HG03025 (cell line): ENCODE data around the gene EPB41L2.
"Not testable (repeated sequence)": the region's sequence is repeated elsewhere in the genome, so short reads cannot be mapped to it uniquely, and the experiment has no call there.

Source experiments
- ATAC-seq: cut with Tn5 transposase; IDR thresholded peaks from one replicate; pipeline ENCODE4 v1.9.1; 2021; ENCODE audit warnings: mild to moderate bottlenecking, moderate library complexity; ENCODE audit not compliant: unreplicated experiment, low FRiP score

Gene EPB41L2

DNA sequence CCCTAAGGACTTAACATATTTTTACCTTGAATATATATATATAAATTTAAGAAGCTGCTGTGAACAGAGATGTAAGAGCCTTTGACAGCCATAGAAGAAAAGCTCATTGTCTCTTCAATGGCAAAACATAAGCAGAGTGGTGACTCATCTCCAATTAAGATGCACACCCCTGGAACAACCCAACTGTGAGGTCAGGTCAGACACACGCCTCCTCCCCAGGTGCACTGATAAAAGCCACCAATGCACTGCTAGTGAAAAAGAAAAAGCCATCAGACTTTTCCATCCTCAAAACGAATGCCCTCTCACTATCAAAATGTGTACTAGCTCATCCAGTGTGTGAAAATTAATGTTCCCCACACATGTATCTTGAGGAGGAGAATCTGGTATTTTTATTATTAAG is 135.7 kb downstream of the EPB41L2 start:
- ATAC-seq: no peak

GRCh38 chr6:130923350-130923749 is 139.7 kb downstream of the EPB41L2 start:
- no peak for ATAC-seq

GRCh38 chr6:130922922-130923321 is 140.1 kb downstream of the EPB41L2 start:
- ATAC-seq: no peak

DNA sequence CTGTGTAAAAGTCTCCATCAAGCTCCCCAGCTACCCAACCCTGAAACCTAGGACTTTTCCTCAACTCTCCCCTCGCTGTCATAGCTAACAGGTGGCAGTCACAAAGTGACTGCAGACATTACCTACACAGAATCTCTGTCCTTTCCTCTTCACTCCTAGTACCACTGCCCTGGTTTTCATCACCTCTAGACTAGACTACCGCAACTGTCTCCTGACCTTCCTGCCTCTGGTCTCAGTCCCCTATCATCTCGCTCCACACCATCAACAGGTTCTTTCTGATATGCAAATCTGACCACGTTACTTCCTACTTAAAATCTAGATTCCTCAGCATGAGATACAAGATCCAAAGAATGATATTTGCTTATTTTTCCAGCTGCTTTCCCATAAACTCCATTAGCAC is 142.1 kb downstream of the EPB41L2 start:
- no peak for ATAC-seq

DNA sequence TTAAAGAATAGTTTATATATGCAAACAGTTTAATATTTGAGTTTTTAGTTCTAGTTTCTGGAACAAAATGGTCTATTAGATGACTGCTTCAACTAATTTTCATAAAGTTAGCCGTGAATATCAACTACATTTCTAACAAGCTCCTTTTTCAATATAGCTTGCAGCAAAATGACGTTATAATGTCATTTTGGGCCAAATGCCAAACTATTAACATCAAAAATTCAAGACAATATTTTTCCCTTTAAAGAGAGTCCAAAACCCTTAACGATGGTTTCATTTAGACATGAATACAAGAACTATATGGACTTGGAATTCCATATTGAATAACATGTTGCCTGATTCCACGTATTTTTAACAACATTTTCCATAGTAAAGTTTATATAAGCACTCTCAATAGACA is 144.9 kb downstream of the EPB41L2 start:
- ATAC-seq: no peak

DNA sequence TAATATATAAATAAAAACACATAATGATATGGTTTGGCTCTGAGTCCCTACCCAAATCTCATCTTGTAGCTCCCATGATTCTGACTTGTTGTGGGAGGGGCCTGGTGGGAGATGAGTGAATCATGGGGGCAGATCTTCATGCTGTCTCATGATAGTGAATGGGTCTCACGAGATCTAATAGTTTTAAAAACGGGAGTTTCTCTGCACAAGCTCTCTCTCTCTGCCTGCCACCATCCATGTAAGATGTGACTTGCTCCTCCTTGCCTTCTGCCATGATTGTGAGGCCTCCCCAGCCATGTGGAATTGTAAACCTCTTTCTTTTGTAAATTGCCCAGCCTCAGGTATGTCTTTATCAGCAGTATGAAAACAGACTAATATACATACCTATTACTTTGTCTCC is 147.4 kb downstream of the EPB41L2 start:
- ATAC-seq: not testable (repeated sequence)

DNA sequence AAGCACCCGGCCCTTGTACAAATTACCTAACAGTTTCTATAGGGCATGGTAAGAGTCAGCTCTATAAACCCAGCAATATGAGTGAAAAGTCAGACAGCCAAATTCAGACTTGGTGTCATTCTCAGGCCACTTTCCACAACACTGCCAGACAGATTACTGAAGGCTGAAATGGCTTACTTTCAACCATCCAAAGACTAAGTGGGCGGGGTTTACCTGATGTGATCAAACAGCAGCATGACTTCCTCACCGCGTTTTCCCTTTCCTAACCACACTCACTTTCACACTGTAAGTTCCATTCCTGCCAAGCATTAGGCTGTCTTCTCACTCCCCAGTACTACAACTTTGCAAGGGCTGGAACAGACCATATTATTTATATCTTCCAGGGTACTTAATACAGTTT is 149.9 kb downstream of the EPB41L2 start:
- ATAC-seq: no peak

DNA sequence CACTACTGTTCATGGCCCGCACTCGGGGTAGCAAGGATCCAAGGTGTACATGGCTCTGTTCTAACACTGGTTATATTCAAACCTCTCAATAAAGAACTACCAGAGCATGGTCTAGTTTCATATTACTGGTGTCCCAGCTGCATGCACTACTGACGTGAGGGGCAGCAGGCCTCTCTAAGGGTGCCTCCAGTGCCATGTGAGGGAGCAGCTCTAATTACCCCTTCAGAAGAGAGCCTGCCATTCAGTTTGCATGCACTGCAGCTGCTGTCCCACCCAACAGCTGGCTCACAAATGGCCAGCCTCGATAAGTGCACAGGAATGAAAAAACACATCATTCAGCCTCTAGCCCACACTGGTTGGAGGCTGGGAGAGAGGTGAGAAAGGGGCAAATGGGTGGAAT is 150.6 kb downstream of the EPB41L2 start:
- ATAC-seq: no peak

DNA sequence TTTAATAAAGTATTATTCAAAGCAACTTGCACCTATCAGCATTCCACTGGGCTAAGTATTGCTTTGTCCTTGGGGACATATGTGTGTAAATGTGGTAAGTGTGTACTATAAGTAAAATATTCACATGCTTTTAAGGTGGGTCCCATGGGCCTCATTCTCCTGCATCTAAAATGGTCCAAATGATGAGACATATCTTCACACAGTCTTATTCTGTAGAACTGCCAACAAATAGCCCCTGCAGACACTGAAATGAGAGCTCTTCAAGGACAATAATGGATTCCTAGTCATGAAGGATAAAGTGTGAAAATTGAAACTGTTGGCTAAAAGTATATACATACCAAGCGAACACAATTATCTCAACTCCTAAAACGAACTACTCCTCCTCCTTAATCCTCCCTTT is 154.1 kb downstream of the EPB41L2 start:
- ATAC-seq: no peak

DNA sequence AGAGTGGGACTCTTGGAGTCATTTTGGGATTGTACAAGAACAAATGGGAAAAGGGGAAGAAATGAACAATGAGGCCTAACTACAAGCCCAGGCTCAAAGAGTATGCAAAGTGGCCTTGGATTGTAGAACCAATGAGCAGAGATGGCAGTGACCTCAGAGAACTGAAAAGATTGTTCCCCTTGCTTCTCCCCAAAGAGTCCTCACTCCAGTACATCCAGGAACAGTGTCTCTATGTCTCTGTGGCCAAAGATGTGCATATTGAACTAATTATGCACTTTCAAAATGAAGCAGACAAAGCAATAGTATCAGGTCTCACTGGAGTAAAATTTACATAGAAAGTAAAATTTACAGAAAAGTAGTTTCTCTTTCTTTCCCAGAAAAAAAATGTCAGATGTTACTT is 154.9 kb downstream of the EPB41L2 start:
- ATAC-seq: no peak

DNA sequence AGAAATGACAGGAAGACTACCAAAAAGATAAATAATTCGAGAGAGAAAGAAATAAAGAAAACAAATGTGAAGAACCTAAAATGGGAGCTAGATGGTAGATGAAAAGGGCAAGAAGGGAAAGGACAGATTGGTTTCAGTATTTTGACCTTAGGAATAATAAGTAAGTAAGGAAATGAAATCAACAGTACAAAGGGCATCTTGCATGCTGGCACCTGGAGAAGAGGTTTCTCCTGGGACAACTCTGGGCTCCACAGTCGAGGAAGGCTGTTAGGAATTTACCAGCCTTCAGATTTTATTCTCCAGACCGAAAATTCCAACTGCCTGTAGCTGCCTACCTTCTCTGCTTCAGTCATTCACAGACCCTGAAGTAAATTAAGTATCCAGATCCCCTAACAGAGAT is 155.4 kb downstream of the EPB41L2 start:
- ATAC-seq: no peak

- no peak for ATAC-seq
Observed at GRCh38 chr6:130906736-130907381, 156.2 kb downstream of the EPB41L2 start.

DNA sequence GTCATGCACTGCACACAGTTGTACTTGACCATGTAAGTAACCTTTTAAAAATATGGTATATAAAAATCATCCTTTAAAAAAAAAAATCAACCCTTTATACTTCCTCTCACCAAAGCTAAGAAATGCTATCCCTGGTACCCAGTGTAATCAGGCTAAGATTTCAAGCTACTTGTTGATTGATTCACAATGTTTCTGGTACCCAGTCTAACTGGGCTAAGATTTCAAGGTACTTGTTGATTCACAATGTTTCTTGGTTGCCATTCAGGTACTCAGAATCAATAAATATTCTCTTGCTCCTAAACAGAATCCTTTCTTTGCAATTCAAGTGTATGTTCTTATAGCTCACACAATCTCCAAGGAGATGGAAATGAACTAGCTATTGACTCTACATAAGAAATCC is 159.4 kb downstream of the EPB41L2 start:
- ATAC-seq: no peak

- ATAC-seq: no peak
Observed at GRCh38 chr6:130903007-130903406, 160.0 kb downstream of the EPB41L2 start.

DNA sequence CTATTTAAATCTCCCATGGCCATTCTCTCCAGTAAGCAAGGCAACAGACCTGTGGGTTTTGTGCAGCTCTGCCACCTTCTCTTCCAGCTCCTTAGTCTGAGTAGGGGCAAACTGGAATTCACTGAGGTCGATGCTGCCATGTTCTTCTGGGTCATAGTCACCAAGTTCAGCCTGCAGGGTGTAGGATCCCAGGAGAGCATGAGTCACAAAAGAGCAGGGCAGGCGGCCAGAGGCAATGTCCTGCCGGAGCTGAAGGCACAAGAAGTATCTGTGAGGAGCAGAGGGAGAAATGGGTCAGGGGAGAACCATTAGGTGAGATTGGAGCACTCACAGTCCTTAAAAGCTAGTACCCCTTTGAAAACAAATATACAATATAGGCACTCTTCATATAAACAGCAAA is 162.1 kb downstream of the EPB41L2 start:
- no peak for ATAC-seq

DNA sequence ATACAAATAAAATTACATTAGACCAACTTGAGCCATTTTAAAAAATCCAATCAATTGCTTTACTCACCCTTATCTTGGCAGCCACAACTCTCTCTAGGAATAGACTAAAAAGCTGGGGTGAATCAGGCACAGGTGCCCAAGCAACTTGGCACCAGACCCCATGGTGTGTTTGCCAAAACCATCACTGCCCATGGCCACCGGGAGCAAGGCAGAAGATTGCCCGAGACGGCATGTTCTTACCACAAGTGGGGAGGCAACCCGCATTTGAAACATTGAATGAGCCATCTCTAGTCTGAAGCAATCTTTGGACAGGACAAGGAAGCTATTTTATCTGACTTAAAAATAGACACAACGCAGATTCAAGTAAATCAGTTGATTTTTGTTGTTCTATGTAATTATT is 166.8 kb downstream of the EPB41L2 start:
- no peak for ATAC-seq

GRCh38 chr6:130895516-130895915 is 167.5 kb downstream of the EPB41L2 start:
- no peak for ATAC-seq

- no peak for ATAC-seq
Observed at GRCh38 chr6:130893766-130894165, 169.3 kb downstream of the EPB41L2 start.

DNA sequence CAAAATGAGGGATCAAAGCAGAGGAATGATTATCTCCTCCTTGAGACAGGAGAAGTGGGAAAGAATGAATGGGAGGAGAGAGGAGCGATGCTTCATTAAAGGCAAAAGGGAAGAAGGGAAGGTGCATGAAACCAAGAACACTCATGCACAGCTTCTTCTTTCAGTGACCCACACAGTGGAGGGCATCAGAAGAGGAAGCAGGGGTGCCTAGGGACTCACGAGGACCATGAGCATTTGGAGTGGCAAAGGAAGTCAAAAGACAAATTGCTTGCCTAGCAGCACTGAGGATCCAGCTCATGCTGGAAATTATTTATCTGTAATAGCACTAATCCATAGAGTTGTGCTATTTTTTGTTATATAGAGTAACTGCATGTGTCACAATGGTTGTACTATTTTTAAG is 169.8 kb downstream of the EPB41L2 start:
- ATAC-seq: no peak

- ATAC-seq: no peak
Observed at GRCh38 chr6:130890521-130890971, 172.5 kb downstream of the EPB41L2 start.

DNA sequence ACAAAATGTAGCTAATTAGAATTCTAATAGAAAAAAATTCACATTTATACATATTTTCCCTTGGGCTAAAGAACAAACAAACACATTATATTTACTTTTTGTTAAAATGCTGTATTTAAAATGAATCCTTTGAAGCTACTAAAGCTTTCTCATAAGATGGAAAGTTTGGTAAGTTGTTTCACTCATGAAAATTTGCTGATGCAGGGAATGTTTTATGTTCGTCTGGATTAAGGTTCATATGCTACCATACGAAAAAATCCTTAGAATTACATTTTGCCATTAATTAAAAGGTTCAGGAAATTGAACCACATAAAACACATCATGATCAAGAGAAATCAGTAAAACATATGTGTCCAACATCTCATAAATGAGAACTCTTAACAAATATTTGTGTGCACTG is 173.6 kb downstream of the EPB41L2 start:
- ATAC-seq: no peak

DNA sequence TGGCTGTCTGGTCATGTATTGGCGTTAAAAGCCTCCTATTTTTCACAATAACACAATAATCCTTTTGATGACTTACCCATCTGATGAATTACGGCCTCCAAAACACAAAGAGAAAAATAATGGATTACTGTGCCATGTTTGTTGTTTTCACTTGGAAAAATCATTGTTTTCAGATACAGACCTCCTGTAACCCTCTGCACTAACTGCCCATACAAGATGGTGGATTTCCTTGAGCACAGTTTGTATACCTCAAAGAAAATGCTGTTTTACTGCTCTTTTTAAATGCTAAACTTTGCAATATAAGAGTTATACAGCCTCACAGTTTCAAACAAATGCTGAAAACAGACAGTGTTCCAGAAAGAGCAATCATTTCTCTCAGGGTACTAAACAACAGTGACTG is 174.8 kb downstream of the EPB41L2 start:
- no peak for ATAC-seq

DNA sequence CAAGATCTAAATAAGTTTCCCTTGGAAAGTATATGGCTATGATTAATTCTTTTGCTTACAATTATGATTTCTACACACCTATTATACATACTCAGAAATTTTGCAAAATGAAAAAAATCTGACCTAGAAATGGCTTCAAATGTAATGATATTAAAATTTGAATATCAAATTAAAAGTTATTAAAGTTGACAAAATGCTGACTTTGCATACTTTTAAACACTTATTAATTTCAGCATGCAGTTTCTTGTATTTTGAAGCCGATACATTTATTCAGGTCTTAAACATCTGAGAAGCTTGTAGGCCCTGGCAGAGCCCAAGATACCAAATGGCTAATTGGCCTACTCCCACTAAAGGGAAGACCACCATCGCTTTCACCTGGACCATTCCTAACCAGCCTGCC is 176.1 kb downstream of the EPB41L2 start:
- ATAC-seq: no peak
